ENCODE data around the gene VPS37C. TPM values are rescaled to one million over a fixed set of nuclear protein-coding genes. Genes with fewer than 3 reads are reported as not detected.

The VPS37C gene
- total RNA-seq, 1 experiment from 2014 or later: 29.0 TPM

GRCh38 chr11:61162092-61162941 lies 1.1 kb upstream of the VPS37C start:
- intact Hi-C loops (cut with micrococcal nuclease; ENCODE audit: unreplicated experiment): loop anchor here (5.0 kb wide), 1 partner anchor 85 kb away; no protein-coding TSS in a partner anchor
- Histone ChIP-seq H3K4me2 (peak overlapping the region; percentile 94), H3K27me3 (ENCODE audit: insufficient read depth, low read depth) (no peaks in the 10 kb centered on the region), H3F3A (ENCODE audit: insufficient read depth, low read depth) (peaks cover 47% of the 10 kb centered on the region), H3K9me2 (ENCODE audit: insufficient read depth) (no peaks in the 10 kb centered on the region), H2AFZ (peak overlapping the region; percentile 61), H4K20me1 (ENCODE audit: insufficient read depth) (no peaks in the 10 kb centered on the region), H3K4me3 (peak overlapping the region; percentile 66), H3K27ac (peak overlapping the region; percentile 81), H3K79me2 (ENCODE audit: low read depth) (peaks cover 23% of the 10 kb centered on the region), H3K4me1 (replicated peaks; ENCODE audit: insufficient read depth) (peaks cover 58% of the 10 kb centered on the region), H3K9me3 (ENCODE audit: insufficient read depth, low read depth) (no peaks in the 10 kb centered on the region), H3K36me3 (ENCODE audit: low read depth) (peaks cover 4% of the 10 kb centered on the region; the same call in 1 of the 2 replicates)
- DNase-seq: peak in 1 of 2 experiments; percentile 77
- POLR2A ChIA-PET (ENCODE audit: unreplicated experiment): interaction anchor here (0.6 kb wide), 2 partner anchors 200 to 229 kb away, joined by 3 to 4 read pairs; no protein-coding TSS in a partner anchor
- TF ChIP-seq CTCF (conservative IDR thresholded peaks at IDR 0.05) (no peak), EZH2 (IDR thresholded peaks at IDR 0.05; ENCODE audit: low read depth) (no peak)
- BruUV-seq (replicated peaks): TSS peak; percentile 90
- CTCF ChIA-PET: interaction anchor here (0.6 kb wide), 1 partner anchor 174 kb away, joined by 3 read pairs; no protein-coding TSS in a partner anchor

GRCh38 chr11:61160487-61161189 lies 588 bp downstream of the VPS37C start:
- Histone ChIP-seq H3K9me3 (ENCODE audit: insufficient read depth, low read depth) (peaks cover 13% of the 10 kb centered on the region), H4K20me1 (ENCODE audit: insufficient read depth) (no peaks in the 10 kb centered on the region), H3K27ac (peak overlapping the region; percentile 81), H3K9me2 (ENCODE audit: insufficient read depth) (no peaks in the 10 kb centered on the region), H3K4me3 (peak overlapping the region; percentile 66), H2AFZ (peak overlapping the region; percentile 59; the same call in 1 of the 2 replicates), H3F3A (ENCODE audit: insufficient read depth, low read depth) (peaks cover 52% of the 10 kb centered on the region), H3K79me2 (ENCODE audit: low read depth) (peaks cover 40% of the 10 kb centered on the region), H3K4me1 (replicated peaks; ENCODE audit: insufficient read depth) (peaks cover 72% of the 10 kb centered on the region), H3K4me2 (peak overlapping the region; percentile 94), H3K36me3 (ENCODE audit: low read depth) (peaks cover 21% of the 10 kb centered on the region), H3K27me3 (ENCODE audit: insufficient read depth, low read depth) (no peaks in the 10 kb centered on the region)
- ChIA-PET POLR2A (ENCODE audit: unreplicated experiment) (no interaction called here), CTCF (no interaction called here)
- TF ChIP-seq CTCF (conservative IDR thresholded peaks at IDR 0.05) (no peak), EZH2 (IDR thresholded peaks at IDR 0.05; ENCODE audit: low read depth) (no peak)
- TSS peak; percentile 47 for BruUV-seq (replicated peaks)
- intact Hi-C loops (cut with micrococcal nuclease; ENCODE audit: unreplicated experiment): loop anchor here (5.0 kb wide), 1 partner anchor 83 kb away; no protein-coding TSS in a partner anchor
- no peak for DNase-seq

- peaks cover 58% of the 10 kb centered on the region for H3K79me2 ChIP-seq (ENCODE audit: low read depth)
- peak; percentile 66 to 99 for DNase-seq
- peaks cover 35% of the 10 kb centered on the region for H3K36me3 ChIP-seq (ENCODE audit: low read depth)
- no peaks in the 10 kb centered on the region for H3K9me2 ChIP-seq (ENCODE audit: insufficient read depth)
- ChIA-PET POLR2A (ENCODE audit: unreplicated experiment) (interaction anchor here (0.6 to 1.1 kb wide), 2 partner anchors 9 to 180 kb away, joined by 7 to 9 read pairs; no protein-coding TSS in a partner anchor), CTCF (interaction anchor here (0.6 to 1.0 kb wide), 2 partner anchors 9 to 739 kb away, joined by 3 to 7 read pairs; no protein-coding TSS in a partner anchor)
- H3K4me2 ChIP-seq: peak overlapping the region; percentile 81
- no TSS peak for BruUV-seq (replicated peaks)
- no peaks in the 10 kb centered on the region for H3K27me3 ChIP-seq (ENCODE audit: insufficient read depth, low read depth)
- H3K4me3 ChIP-seq: peak overlapping the region; percentile 43; the same call in 1 of the 2 replicates
- peaks cover 68% of the 10 kb centered on the region for H3K4me1 ChIP-seq (replicated peaks; ENCODE audit: insufficient read depth)
- H2AFZ ChIP-seq: no peak overlapping the region
- peaks cover 25% of the 10 kb centered on the region for H3K9me3 ChIP-seq (ENCODE audit: insufficient read depth, low read depth)
- intact Hi-C loops (cut with micrococcal nuclease; ENCODE audit: unreplicated experiment): loop anchor here (1.0 kb wide), 1 partner anchor 9 kb away; no protein-coding TSS in a partner anchor
- no peak for TF ChIP-seq CTCF (conservative IDR thresholded peaks at IDR 0.05)
- TF ChIP-seq EZH2 (IDR thresholded peaks at IDR 0.05; ENCODE audit: low read depth): no peak
- no peaks in the 10 kb centered on the region for H4K20me1 ChIP-seq (ENCODE audit: insufficient read depth)
- peak overlapping the region; percentile 85 for H3K27ac ChIP-seq
- H3F3A ChIP-seq (ENCODE audit: insufficient read depth, low read depth): peaks cover 52% of the 10 kb centered on the region
Measured at GRCh38 chr11:61158691-61159381, 2.4 kb downstream of the VPS37C start.

Measured in PC-9 (cell line).